K562 (cell line): ENCODE results near the gene FKBP15. TPM values are rescaled to one million over a fixed set of nuclear protein-coding genes. Genes with fewer than 3 reads are reported as not detected.

Source experiments
- ATF4 ChIP-seq: fragments of 450-650 bp; formaldehyde crosslinking; IDR thresholded peaks from 2 replicates; pipeline ENCODE4 v1.4.0; 2022; ENCODE audit warnings: mild to moderate bottlenecking, moderate library complexity
- COPS2 ChIP-seq: fragments of 450-650 bp; conservative IDR thresholded peaks from 2 replicates; pipeline ENCODE4 v1.6.1; 2016; ENCODE audit warnings: mild to moderate bottlenecking, moderate library complexity
- FOXJ3 ChIP-seq: sonication (generic); formaldehyde crosslinking; IDR thresholded peaks from 2 replicates; pipeline ENCODE4 v1.4.0; 2020; ENCODE audit warnings: mild to moderate bottlenecking, missing genetic modification reagents
- GABPB2 ChIP-seq: fragments of 250-450 bp; sonication (Bioruptor Pico); conservative IDR thresholded peaks from 2 replicates; pipeline ENCODE4 v1.5.1; 2021; ENCODE audit warnings: mild to moderate bottlenecking
- IFI16 ChIP-seq: fragments of 250-450 bp; sonication (Bioruptor Pico); IDR thresholded peaks from 2 replicates; pipeline ENCODE4 v2.1.2; 2022; ENCODE audit warnings: mild to moderate bottlenecking, inconsistent platforms
- KAT8 ChIP-seq: fragments of 450-650 bp; IDR thresholded peaks from 2 replicates; pipeline ENCODE4 v1.6.1; 2016; ENCODE audit warnings: low read depth, mild to moderate bottlenecking
- MAX ChIP-seq: sonication (generic); formaldehyde crosslinking; IDR thresholded peaks from 2 replicates; pipeline ENCODE4 v1.9.0; 2022; ENCODE audit warnings: mild to moderate bottlenecking, missing genetic modification reagents
- NRF1 ChIP-seq, 2 experiments: fragments of 450-650 bp; IDR thresholded peaks in 1 of 2; conservative IDR thresholded peaks in 1 of 2; 2 replicates each; pipeline ENCODE4 v1.6.1; 2014; ENCODE audit warnings: mild to moderate bottlenecking in 2 of 2
- POLR3G ChIP-seq: IDR thresholded peaks from 2 replicates; pipeline ENCODE4 v1.6.1; 2011; ENCODE audit not compliant: insufficient read length, insufficient replicate concordance; ENCODE audit errors: extremely low read depth
- SIN3A ChIP-seq, 2 experiments: fragments of 150-350 bp in 1 of 2; IDR thresholded peaks; 2 replicates each; pipeline ENCODE4 v1.6.1; 2011 to 2016; ENCODE audit warnings: borderline replicate concordance in 2 of 2, low read depth in 2 of 2, low read length in 2 of 2, mild to moderate bottlenecking in 2 of 2, moderate library complexity in 2 of 2; ENCODE audit not compliant: control insufficient read depth in 1 of 2
- TFAP4 ChIP-seq: sonication (generic); formaldehyde crosslinking; IDR thresholded peaks from 2 replicates; pipeline ENCODE4 v1.8.0; 2022; ENCODE audit warnings: missing genetic modification reagents, mild to moderate bottlenecking, moderate library complexity, borderline replicate concordance
- TSHZ1 ChIP-seq: fragments of 250-450 bp; sonication (Bioruptor Pico); IDR thresholded peaks from 2 replicates; pipeline ENCODE4 v1.4.0; 2020; ENCODE audit warnings: mild to moderate bottlenecking, moderate library complexity
- ZNF212 ChIP-seq: fragments of 450-650 bp; formaldehyde crosslinking; IDR thresholded peaks from 2 replicates; pipeline ENCODE4 v1.4.0; 2020; ENCODE audit warnings: mild to moderate bottlenecking
- ZNF354B ChIP-seq: fragments of 250-450 bp; sonication (Bioruptor Pico); IDR thresholded peaks from 2 replicates; pipeline ENCODE4 v1.4.0; 2020
- polyA plus RNA-seq, 8 experiments: library from polyadenylated mRNA; depleted of rRNA in 4 of 8; stranded (reverse) in 5 of 8; unstranded in 3 of 8; fragments of >200 nt; fragmentation: Nextera tagmentation in 2 of 8; fragmentation: Illumina TruSeq in 1 of 8; extraction: Ambion mirVana in 2 of 8; extraction: Trizol in 1 of 8; gene quantifications; 2 replicates each; pipeline versions ENCODE4 v1.2.1 to v1.2.3, GENCODE V29; 2011 to 2014; ENCODE audit warnings: inconsistent platforms in 1 of 8, missing spikeins in 1 of 8
- total RNA-seq, 7 experiments: library from RNA; depleted of rRNA in 6 of 7; stranded (reverse); fragments of >200 nt in 6 of 7; fragmentation: Illumina TruSeq in 2 of 7; extraction: Trizol in 2 of 7; gene quantifications; 2 replicates each; pipeline versions ENCODE4 v1.2.1 to v1.2.3, GENCODE V29; 2011 to 2021; ENCODE audit warnings: low replicate concordance in 1 of 7
- TF ChIP-seq, protein P1 (sequence below): fragments of 450-650 bp; IDR thresholded peaks from 2 replicates; pipeline ENCODE4 v1.6.1; 2014; ENCODE audit warnings: low read depth, mild to moderate bottlenecking, moderate library complexity, borderline replicate concordance
- TF ChIP-seq, protein P2 (sequence below): fragments of 450-650 bp; formaldehyde crosslinking; conservative IDR thresholded peaks from 2 replicates; pipeline ENCODE4 v1.4.0; 2022; ENCODE audit warnings: mild to moderate bottlenecking, missing genetic modification characterization
- TF ChIP-seq, protein P3 (sequence below): fragments of 200-800 bp; sonication (Bioruptor generic); IDR thresholded peaks from 2 replicates; pipeline ENCODE4 v1.6.1; 2017; ENCODE audit warnings: missing genetic modification characterization, missing compliant biosample characterization

The FKBP15 gene
- total and polyA plus RNA-seq, 9 of the 15 experiments (the other 6 are each of a cell fraction or from before 2014, with no cell fraction given), result 8.7 to 38.0 (median 18.9) TPM

GRCh38 chr9:113148781-113149510 lies 72.1 kb downstream of the FKBP15 start (continued):
- TF ChIP-seq, protein P1, sequence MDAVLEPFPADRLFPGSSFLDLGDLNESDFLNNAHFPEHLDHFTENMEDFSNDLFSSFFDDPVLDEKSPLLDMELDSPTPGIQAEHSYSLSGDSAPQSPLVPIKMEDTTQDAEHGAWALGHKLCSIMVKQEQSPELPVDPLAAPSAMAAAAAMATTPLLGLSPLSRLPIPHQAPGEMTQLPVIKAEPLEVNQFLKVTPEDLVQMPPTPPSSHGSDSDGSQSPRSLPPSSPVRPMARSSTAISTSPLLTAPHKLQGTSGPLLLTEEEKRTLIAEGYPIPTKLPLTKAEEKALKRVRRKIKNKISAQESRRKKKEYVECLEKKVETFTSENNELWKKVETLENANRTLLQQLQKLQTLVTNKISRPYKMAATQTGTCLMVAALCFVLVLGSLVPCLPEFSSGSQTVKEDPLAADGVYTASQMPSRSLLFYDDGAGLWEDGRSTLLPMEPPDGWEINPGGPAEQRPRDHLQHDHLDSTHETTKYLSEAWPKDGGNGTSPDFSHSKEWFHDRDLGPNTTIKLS, result no peak
- no peak for TF ChIP-seq ATF4
- TF ChIP-seq FOXJ3 (CRISPR knock-in tag), result no peak
- no peak for TF ChIP-seq MAX (CRISPR knock-in tag)
- no peak for TF ChIP-seq NRF1 (conservative IDR thresholded peaks at IDR 0.05 in 1 of 2, IDR thresholded peaks at IDR 0.05 in 1 of 2)
- TF ChIP-seq, protein P2, sequence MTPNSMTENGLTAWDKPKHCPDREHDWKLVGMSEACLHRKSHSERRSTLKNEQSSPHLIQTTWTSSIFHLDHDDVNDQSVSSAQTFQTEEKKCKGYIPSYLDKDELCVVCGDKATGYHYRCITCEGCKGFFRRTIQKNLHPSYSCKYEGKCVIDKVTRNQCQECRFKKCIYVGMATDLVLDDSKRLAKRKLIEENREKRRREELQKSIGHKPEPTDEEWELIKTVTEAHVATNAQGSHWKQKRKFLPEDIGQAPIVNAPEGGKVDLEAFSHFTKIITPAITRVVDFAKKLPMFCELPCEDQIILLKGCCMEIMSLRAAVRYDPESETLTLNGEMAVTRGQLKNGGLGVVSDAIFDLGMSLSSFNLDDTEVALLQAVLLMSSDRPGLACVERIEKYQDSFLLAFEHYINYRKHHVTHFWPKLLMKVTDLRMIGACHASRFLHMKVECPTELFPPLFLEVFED, result no peak
- no peak for TF ChIP-seq SIN3A (IDR thresholded peaks at IDR 0.05; ENCODE audit: borderline replicate concordance in 2 of 2, control insufficient read depth in 1 of 2, low read depth in 2 of 2, low read length in 2 of 2)
- no peak for TF ChIP-seq TFAP4
- TF ChIP-seq COPS2, result no peak
- TF ChIP-seq ZNF212 (CRISPR knock-in tag), result no peak
- TF ChIP-seq TSHZ1 (CRISPR knock-in tag), result no peak
- TF ChIP-seq, protein P3, sequence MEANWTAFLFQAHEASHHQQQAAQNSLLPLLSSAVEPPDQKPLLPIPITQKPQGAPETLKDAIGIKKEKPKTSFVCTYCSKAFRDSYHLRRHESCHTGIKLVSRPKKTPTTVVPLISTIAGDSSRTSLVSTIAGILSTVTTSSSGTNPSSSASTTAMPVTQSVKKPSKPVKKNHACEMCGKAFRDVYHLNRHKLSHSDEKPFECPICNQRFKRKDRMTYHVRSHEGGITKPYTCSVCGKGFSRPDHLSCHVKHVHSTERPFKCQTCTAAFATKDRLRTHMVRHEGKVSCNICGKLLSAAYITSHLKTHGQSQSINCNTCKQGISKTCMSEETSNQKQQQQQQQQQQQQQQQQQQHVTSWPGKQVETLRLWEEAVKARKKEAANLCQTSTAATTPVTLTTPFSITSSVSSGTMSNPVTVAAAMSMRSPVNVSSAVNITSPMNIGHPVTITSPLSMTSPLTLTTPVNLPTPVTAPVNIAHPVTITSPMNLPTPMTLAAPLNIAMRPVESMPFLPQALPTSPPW, result 0 out of 2 replicates have a peak, but pooled peaks have one; percentile 23
- no peak for TF ChIP-seq IFI16 (CRISPR knock-in tag)
- TF ChIP-seq KAT8, result no peak
- no peak for TF ChIP-seq POLR3G
- no peak for TF ChIP-seq ZNF354B (CRISPR knock-in tag)
- no peak for TF ChIP-seq GABPB2
